ENCODE measurements around the gene FGD5. TPM values are rescaled to one million over a fixed set of nuclear protein-coding genes. Genes with fewer than 3 reads are reported as not detected.

FGD5 gene
- total RNA-seq, 1 donor: 0.10 TPM

DNA sequence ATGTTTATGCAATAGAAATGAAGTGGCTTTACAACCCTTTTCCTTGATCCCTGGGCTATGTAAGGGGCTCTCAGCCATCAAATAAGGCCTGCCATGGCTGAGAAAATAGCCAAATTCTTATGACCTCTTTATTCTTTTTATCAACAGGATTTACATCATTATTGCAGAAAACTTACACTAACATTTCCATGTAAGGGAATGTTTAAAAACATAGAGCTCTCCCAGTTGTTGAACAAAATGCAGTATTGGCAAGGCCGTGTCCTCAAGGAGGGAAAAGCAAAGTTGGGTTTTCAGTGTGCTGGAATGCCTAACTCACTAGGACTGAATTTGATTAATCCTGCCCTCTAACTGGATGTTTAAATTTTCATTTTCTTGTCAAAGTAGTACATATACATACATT is 150.9 kb downstream of the FGD5 start:
- no peaks in the 10 kb centered on the region for H3K9me3 ChIP-seq (ENCODE audit: low read depth, low read length)
- no peaks in the 10 kb centered on the region for H3K4me1 ChIP-seq (ENCODE audit: insufficient read depth, low read length)
- H3K4me3 ChIP-seq (ENCODE audit: low read length): no peak overlapping the region
- H3K27me3 ChIP-seq (ENCODE audit: insufficient read depth, low read length): no peaks in the 10 kb centered on the region

DNA sequence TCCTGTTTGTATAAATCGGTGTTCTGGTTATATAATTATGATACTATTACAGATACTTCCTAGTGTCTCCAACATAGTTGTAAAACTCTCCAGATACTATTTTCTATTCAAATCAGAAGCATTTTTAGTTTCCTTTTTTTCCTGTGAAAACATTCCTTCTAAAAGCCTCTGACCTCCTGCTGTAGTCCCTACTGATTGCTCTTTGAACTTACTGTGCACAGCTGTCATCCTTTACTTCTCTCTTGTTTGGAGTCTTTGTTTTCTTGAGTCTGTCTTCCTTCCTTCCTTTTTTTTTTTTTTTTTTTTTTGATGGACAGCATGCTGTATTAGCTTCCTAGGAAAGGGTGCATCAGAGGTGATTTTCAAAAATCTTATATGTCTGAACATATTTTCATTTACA is 157.6 kb downstream of the FGD5 start:
- no peak overlapping the region for H3K4me3 ChIP-seq (ENCODE audit: low read length)
- H3K9me3 ChIP-seq (ENCODE audit: low read depth, low read length): no peaks in the 10 kb centered on the region
- no peaks in the 10 kb centered on the region for H3K27me3 ChIP-seq (ENCODE audit: insufficient read depth, low read length)
- H3K4me1 ChIP-seq (ENCODE audit: insufficient read depth, low read length): peaks cover 9% of the 10 kb centered on the region

DNA sequence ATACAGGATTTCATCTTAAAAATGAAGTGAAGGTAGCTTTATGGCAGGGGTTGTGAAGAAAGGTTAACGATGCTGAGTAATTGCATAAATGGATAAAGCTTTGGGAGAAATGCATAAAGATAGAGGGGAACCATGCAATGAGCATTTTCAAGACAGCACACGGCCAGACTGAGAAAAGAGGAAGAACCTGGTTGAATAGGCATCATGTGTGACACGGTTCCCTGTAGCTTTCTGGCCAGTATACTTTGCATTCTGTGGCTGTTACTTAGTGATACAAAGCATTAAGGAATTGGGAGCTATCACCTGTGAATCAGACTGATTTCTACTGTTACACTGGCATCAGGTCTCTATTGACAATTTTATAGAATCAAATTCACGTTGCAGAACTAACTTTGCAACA is 161.9 kb downstream of the FGD5 start:
- H3K4me3 ChIP-seq (ENCODE audit: low read length): no peak overlapping the region

More for the DNA sequence above, 161.9 kb downstream of the FGD5 start:
- Histone ChIP-seq H3K9me3 (ENCODE audit: low read depth, low read length) (no peaks in the 10 kb centered on the region), H3K4me1 (ENCODE audit: insufficient read depth, low read length) (peaks cover 9% of the 10 kb centered on the region), H3K27me3 (ENCODE audit: insufficient read depth, low read length) (no peaks in the 10 kb centered on the region)

Other genes starting within 250 kb of the FGD5 start
- 37.3 TPM for gene CCDC174, start 167.2 kb upstream of the FGD5 start, total RNA-seq
- 0.21 TPM for gene C3orf20, start 143.8 kb upstream of the FGD5 start, total RNA-seq
- gene NR2C2, start 128.6 kb downstream of the FGD5 start, total RNA-seq: 24.9 TPM
- 14.2 TPM for gene MRPS25, start 246.4 kb downstream of the FGD5 start, total RNA-seq